Breast epithelium (tissue), 3 donors: ENCODE measurements around the gene NFATC3.

Experiments used
- CTCF ChIP-seq, 3 donors: fragments of 450-650 bp; IDR thresholded peaks; one replicate each; pipeline ENCODE4 v1.5.1; 2016 to 2017; ENCODE audit warnings: antibody characterized with exemption in 3 of 3, mild to moderate bottlenecking in 3 of 3, moderate library complexity in 3 of 3
- POLR2A ChIP-seq: fragments of 450-650 bp; IDR thresholded peaks from one replicate; pipeline ENCODE4 v1.6.1; 2016; ENCODE audit warnings: antibody characterized with exemption, mild to moderate bottlenecking, moderate library complexity
- POLR2AphosphoS5 ChIP-seq, 3 donors: sonication (generic); formaldehyde crosslinking; IDR thresholded peaks; one replicate each; pipeline ENCODE4 v1.6.1; 2017; ENCODE audit warnings: antibody characterized with exemption in 3 of 3

GRCh38 chr16:68276223-68276622, 191.1 kb downstream of the NFATC3 start:
- TF ChIP-seq CTCF (IDR thresholded peaks at IDR 0.05) (no peak), POLR2A (no peak), POLR2AphosphoS5 (IDR thresholded peaks at IDR 0.05) (no peak)
